Activated T-cell treated with anti-CD3 and anti-CD28 coated beads, Interleukin-2, amount 50 U/mL, for 24 hours (primary cell): ENCODE measurements around the gene RAB8B.

Experiments used
- DNase-seq: peaks from one replicate; pipeline ENCODE4 v3.0.0-alpha.2; 2020
- H3K27ac Mint-ChIP-seq: 2 replicates; pipeline ENCODE4 v1.8.0; 2020; ENCODE audit warnings: mild to moderate bottlenecking, mixed read lengths
- H3K27me3 Mint-ChIP-seq: 2 replicates; pipeline ENCODE4 v1.8.0; 2020; ENCODE audit warnings: mixed read lengths
- H3K36me3 Mint-ChIP-seq: 2 replicates; pipeline ENCODE4 v1.8.0; 2020; ENCODE audit warnings: low read depth, mixed read lengths
- H3K4me1 Mint-ChIP-seq: 2 replicates; pipeline ENCODE4 v1.8.0; 2020; ENCODE audit warnings: low read depth, mixed read lengths
- H3K4me3 Mint-ChIP-seq: 2 replicates; pipeline ENCODE4 v1.8.0; 2020; ENCODE audit warnings: mild to moderate bottlenecking, moderate library complexity, mixed read lengths
- H3K9me3 Mint-ChIP-seq: 2 replicates; pipeline ENCODE4 v1.8.0; 2020; ENCODE audit warnings: mixed read lengths

RAB8B gene

DNA sequence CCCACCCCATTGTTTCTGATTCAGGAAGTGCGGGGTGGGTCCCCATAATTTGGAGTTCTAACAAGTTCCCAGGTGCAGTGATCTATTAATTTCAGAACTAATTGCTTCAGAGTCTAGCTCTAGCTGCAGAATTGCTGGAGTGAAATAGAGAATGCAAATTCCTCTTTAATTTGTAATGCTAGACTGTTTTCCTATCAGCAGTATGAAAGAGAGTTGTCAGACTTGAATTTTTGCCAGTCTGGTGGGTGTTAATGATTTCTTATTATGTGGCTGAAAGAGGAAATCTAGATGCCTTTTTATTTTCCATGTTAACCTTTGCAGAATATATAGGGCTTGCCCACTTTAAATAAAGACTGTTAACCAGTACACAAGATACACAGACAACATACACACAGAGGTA lies 111.7 kb downstream of the RAB8B start:
- Mint-ChIP-seq H3K4me3 (no peak overlapping the region), H3K27me3 (no peaks in the 10 kb centered on the region), H3K36me3 (peaks cover 33% of the 10 kb centered on the region), H3K4me1 (peaks cover 2% of the 10 kb centered on the region), H3K27ac (no peak overlapping the region), H3K9me3 (no peaks in the 10 kb centered on the region)
- DNase-seq, result no peak

DNA sequence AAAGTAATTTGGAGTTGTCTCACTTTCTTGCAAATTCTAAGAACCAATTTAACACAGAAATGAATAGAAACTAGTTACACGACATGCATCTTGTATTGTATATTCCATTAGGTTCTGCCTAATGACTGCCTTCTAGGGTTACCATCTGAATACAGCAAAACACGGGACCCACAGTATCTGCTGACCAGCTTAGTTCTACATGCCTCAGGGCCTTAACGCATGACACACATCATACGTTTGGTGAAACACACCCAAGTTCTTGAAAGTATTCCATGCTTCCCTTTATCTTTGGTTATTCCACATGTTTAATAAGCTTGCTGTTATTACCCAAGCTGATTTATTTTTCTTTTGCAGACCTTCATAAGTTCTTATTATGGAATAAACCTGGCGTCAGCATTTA lies 115.9 kb downstream of the RAB8B start:
- H3K4me1 Mint-ChIP-seq, result no peaks in the 10 kb centered on the region
- no peak overlapping the region for H3K4me3 Mint-ChIP-seq
- no peaks in the 10 kb centered on the region for H3K27me3 Mint-ChIP-seq
- H3K36me3 Mint-ChIP-seq, result peaks cover 34% of the 10 kb centered on the region
- no peak for DNase-seq
- no peaks in the 10 kb centered on the region for H3K9me3 Mint-ChIP-seq
- H3K27ac Mint-ChIP-seq, result no peak overlapping the region

DNA sequence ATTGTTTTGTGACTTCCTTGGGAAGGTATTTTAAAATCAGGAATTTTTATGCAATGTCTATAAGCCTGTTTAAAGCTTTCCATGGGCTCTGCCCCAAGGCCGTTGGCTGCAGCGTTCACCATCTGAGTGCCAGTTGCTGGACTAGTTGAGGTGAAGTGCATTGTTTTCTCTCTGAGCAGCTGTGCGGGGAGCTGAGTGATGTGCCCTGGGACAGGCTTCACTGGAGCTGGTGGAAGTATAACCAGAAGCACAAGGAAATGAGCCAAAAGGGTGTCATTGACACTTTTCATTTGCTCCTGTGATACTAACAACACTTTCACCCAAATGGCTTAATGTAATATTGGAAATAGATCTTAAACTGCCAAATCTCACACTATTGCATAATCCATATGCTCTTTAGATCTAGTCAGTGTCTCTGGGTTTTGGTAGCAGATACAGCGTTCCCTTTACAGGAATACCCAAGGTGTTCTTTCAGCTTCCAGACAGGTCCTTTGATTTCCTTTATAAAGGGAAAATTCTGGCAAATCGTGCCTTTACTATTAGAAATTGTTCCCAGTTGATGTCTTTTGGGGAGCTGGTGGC lies 117.2 kb downstream of the RAB8B start:
- no peaks in the 10 kb centered on the region for H3K27me3 Mint-ChIP-seq
- H3K4me3 Mint-ChIP-seq, result no peak overlapping the region
- no peak for DNase-seq
- no peaks in the 10 kb centered on the region for H3K4me1 Mint-ChIP-seq
- H3K36me3 Mint-ChIP-seq, result peaks cover 30% of the 10 kb centered on the region
- H3K9me3 Mint-ChIP-seq, result no peaks in the 10 kb centered on the region
- H3K27ac Mint-ChIP-seq, result no peak overlapping the region

DNA sequence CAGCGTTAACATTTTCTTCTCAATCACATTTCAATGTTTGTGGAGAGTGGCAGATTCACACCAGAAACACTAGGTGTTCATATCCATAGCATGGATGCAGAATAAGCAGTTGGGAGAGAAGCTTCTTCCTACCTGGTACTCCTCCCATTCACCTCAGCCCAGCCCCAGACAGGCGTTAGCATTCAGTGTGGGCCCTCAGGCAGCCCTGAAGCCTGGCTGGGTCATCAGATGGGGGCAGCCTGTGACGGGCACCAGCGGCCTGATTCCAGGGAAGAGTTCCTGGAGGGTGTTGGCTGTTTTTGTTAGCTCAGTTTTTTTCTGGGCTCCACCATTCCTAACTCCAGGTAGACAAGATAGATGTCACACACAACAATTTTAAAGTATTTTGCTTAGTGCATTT lies 119.1 kb downstream of the RAB8B start:
- no peaks in the 10 kb centered on the region for H3K27me3 Mint-ChIP-seq
- DNase-seq, result no peak
- H3K9me3 Mint-ChIP-seq, result no peaks in the 10 kb centered on the region
- H3K36me3 Mint-ChIP-seq, result peaks cover 17% of the 10 kb centered on the region
- H3K4me3 Mint-ChIP-seq, result no peak overlapping the region
- no peak overlapping the region for H3K27ac Mint-ChIP-seq
- H3K4me1 Mint-ChIP-seq, result no peaks in the 10 kb centered on the region

DNA sequence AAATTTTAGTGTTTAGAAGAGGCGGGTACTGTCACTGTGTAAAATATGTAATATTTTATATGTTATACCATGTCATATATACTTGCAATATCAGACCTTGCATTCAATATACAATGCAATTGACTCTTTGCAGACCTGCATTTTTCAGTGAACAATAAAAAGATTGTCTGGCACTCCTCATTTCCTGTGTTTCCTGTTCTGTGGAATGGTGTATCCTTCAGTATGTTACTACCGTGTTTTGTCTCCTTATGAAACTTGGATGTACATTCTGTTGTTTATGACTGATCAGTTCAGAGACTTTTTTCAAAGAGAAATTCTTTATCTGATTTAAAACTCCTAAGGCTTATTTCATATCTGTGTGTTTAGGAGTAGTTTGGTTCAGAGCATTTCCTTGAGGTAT lies 119.5 kb downstream of the RAB8B start:
- no peaks in the 10 kb centered on the region for H3K9me3 Mint-ChIP-seq
- no peaks in the 10 kb centered on the region for H3K4me1 Mint-ChIP-seq
- no peaks in the 10 kb centered on the region for H3K27me3 Mint-ChIP-seq
- peaks cover 15% of the 10 kb centered on the region for H3K36me3 Mint-ChIP-seq
- no peak for DNase-seq
- no peak overlapping the region for H3K27ac Mint-ChIP-seq
- H3K4me3 Mint-ChIP-seq, result no peak overlapping the region

DNA sequence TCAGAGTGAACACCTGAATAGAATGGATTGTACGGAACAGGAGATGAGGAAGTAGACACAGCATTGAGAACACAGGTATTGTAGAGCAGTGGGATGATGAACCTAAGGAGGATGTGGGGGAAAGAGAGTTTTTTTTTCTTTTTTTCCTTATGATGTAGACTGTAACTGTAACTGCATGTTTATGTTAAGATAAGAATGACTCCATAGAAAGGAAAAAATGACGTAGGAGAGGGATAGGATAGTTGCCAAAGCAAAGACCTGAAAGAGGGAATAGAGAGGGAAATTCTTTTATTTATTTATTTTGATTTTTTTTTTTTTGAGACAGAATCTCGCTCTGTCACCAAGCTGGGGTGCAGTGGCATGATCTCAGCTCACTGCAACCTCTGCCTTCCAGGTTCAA lies 121.2 kb downstream of the RAB8B start:
- H3K27ac Mint-ChIP-seq, result no peak overlapping the region
- no peaks in the 10 kb centered on the region for H3K4me1 Mint-ChIP-seq
- peaks cover 10% of the 10 kb centered on the region for H3K36me3 Mint-ChIP-seq
- no peak overlapping the region for H3K4me3 Mint-ChIP-seq
- DNase-seq, result no peak
- H3K9me3 Mint-ChIP-seq, result no peaks in the 10 kb centered on the region
- no peaks in the 10 kb centered on the region for H3K27me3 Mint-ChIP-seq

DNA sequence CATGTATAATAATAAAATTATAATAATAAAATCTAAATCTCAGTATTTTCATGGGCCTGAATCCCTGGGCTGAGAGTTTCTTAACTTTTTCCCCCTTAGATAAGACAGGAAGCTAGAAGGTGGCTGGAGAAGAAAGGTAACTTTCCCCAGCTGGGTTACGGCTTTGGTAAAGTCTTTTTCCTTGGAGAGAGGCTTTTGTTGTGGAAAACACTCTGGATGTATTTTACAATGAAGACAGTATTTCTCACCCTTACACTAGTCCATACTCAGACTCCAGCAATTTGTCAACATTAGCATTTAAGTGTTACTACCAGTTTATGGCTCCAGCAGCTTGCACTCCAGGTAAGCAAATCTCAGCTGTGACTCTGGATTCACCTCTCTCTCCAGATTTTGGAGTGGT lies 122.9 kb downstream of the RAB8B start:
- Mint-ChIP-seq H3K36me3 (no peaks in the 10 kb centered on the region), H3K4me1 (no peaks in the 10 kb centered on the region), H3K9me3 (no peaks in the 10 kb centered on the region), H3K27ac (no peak overlapping the region), H3K4me3 (no peak overlapping the region), H3K27me3 (no peaks in the 10 kb centered on the region)
- DNase-seq, result no peak

DNA sequence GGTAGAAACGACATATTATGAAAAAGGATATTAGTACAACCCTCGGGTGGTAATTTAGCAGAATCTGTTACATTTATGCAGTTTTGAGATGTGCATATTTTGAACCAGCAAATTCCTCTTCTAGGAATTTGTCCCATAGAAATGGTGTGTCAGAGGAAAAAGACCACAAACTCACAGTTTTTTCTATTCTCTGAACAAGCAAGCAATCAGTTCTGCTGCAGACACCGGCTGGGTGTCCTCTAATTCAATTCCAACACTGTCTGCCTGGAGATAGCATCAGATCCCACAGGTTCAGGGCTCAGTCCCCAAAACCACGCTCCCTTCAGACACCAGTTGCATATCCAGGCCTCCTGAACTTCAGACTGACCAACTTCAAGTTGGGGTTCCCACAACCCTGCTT lies 124.4 kb downstream of the RAB8B start:
- H3K9me3 Mint-ChIP-seq, result no peaks in the 10 kb centered on the region
- H3K4me3 Mint-ChIP-seq, result no peak overlapping the region
- H3K27me3 Mint-ChIP-seq, result no peaks in the 10 kb centered on the region
- H3K36me3 Mint-ChIP-seq, result no peaks in the 10 kb centered on the region
- no peak for DNase-seq
- no peaks in the 10 kb centered on the region for H3K4me1 Mint-ChIP-seq
- H3K27ac Mint-ChIP-seq, result no peak overlapping the region

DNA sequence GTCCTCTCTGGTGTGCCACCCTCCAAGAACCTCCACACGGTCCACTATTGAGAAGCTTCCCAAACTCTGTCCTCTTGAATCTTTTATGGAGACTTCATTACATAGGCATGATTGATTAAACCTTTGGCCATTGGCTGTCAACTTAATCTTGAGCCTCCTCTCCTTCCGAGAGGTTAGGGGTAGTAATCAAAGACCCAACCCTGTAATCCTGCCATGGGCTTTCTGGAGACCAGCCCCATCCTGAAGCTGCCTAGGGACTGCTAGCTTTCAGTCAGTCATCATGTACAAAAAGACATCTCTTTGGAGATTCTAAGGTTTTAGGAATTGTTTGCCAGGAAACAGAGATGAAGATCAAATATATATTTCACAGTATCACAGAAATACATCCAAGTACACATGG lies 125.0 kb downstream of the RAB8B start:
- no peaks in the 10 kb centered on the region for H3K4me1 Mint-ChIP-seq
- H3K9me3 Mint-ChIP-seq, result no peaks in the 10 kb centered on the region
- no peak overlapping the region for H3K27ac Mint-ChIP-seq
- no peak overlapping the region for H3K4me3 Mint-ChIP-seq
- DNase-seq, result no peak
- H3K27me3 Mint-ChIP-seq, result no peaks in the 10 kb centered on the region
- no peaks in the 10 kb centered on the region for H3K36me3 Mint-ChIP-seq
